Islet precursor cell (in vitro differentiated cells): ENCODE data around the gene GAPVD1.
"Not testable (repeated sequence)": the region's sequence is repeated elsewhere in the genome, so short reads cannot be mapped to it uniquely, and the experiment has no call there.

Experiments used
- DNase-seq: peaks from one replicate; pipeline ENCODE4 v3.0.0-alpha.2; 2018

The GAPVD1 gene, protein sequence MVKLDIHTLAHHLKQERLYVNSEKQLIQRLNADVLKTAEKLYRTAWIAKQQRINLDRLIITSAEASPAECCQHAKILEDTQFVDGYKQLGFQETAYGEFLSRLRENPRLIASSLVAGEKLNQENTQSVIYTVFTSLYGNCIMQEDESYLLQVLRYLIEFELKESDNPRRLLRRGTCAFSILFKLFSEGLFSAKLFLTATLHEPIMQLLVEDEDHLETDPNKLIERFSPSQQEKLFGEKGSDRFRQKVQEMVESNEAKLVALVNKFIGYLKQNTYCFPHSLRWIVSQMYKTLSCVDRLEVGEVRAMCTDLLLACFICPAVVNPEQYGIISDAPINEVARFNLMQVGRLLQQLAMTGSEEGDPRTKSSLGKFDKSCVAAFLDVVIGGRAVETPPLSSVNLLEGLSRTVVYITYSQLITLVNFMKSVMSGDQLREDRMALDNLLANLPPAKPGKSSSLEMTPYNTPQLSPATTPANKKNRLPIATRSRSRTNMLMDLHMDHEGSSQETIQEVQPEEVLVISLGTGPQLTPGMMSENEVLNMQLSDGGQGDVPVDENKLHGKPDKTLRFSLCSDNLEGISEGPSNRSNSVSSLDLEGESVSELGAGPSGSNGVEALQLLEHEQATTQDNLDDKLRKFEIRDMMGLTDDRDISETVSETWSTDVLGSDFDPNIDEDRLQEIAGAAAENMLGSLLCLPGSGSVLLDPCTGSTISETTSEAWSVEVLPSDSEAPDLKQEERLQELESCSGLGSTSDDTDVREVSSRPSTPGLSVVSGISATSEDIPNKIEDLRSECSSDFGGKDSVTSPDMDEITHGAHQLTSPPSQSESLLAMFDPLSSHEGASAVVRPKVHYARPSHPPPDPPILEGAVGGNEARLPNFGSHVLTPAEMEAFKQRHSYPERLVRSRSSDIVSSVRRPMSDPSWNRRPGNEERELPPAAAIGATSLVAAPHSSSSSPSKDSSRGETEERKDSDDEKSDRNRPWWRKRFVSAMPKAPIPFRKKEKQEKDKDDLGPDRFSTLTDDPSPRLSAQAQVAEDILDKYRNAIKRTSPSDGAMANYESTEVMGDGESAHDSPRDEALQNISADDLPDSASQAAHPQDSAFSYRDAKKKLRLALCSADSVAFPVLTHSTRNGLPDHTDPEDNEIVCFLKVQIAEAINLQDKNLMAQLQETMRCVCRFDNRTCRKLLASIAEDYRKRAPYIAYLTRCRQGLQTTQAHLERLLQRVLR (N-terminal part only)

GRCh38 chr9:125261501-125262293 lies at the start of gene GAPVD1:
TSS of gene GAPVD1 (plus strand) at chr9:125261826. CDS start at chr9:125298922, 37,096 bp downstream.
- peak; percentile 98 for DNase-seq

- no peak for DNase-seq
Observed at GRCh38 chr9:125214186-125214585, 47.4 kb upstream of the GAPVD1 start.

DNA sequence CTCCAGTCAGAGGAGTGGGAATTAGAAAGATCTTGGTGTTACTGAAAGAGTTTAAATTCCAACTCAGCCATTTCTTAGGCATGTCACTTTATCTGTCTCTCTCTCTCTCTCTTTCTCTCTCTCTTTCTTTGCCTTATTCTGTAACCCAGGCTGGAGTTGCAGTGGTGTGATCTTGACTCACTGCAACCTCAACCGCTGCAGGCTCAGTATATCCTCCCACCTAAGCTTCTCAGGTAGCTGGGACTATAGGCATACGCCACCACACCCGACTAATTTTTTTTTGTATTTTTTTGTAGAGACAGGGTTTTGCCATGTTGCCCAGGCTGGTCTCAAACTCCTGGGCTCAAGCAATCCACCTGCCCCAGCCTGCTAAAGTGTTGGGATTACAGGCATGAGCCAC lies 43.0 kb upstream of the GAPVD1 start:
- no peak for DNase-seq

GRCh38 chr9:125224858-125225257 lies 36.8 kb upstream of the GAPVD1 start:
- DNase-seq, result not testable (repeated sequence)

DNA sequence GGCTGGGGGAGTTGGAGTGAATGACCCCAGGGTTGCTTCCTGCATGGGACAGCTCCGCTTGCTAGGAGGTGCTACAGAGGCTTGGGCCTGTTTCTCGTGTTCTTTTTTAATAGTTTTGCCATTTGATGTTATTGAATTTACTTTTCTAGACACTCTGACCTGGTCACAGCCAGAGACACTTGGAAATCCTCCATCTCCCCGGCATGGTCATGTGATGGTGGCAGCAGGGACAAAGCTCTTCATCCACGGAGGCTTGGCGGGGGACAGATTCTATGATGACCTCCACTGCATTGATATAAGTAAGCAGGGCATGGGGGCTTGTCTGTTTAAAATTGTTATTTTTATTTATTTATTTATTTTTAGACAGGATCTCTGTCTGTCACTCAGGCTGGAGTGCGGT lies 33.9 kb upstream of the GAPVD1 start:
- DNase-seq, result no peak

DNA sequence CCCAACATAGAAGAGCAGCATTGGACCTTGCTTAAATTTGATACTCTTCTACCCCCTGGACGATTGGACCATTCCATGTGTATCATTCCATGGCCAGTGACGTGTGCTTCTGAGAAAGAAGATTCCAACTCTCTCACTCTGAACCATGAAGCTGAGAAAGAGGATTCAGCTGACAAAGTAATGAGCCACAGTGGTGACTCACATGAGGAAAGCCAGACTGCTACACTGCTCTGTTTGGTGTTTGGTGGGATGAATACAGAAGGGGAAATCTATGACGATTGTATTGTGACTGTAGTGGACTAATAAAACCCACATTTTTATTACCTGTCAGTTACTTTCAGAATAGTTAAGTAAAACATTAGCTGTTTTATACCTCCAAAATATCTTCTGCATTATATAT lies 27.9 kb upstream of the GAPVD1 start:
- peak; percentile 78 for DNase-seq

DNA sequence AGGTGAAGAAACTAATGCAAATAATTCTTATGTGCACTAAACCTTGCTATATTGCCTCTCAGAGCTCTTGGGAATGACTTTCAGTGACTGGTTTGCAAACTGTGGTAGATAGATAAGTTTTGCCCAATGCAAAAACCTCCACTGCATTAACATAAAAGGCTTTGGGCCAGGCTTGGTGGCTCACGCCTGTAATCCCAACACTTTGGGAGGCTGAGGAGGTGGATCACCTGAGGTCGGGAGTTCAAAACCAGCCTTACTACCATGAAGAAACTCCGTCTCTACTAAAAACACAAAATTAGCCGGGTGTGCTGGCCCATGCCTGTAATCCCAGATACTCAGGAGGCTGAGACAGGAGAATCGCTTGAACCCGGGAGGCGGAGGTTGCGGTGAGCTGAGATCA lies 27.5 kb upstream of the GAPVD1 start:
- not testable (repeated sequence) for DNase-seq

GRCh38 chr9:125235804-125236519 lies 25.7 kb upstream of the GAPVD1 start:
- DNase-seq, result no peak

GRCh38 chr9:125236520-125237159 lies 25.0 kb upstream of the GAPVD1 start:
- not testable (repeated sequence) for DNase-seq

DNA sequence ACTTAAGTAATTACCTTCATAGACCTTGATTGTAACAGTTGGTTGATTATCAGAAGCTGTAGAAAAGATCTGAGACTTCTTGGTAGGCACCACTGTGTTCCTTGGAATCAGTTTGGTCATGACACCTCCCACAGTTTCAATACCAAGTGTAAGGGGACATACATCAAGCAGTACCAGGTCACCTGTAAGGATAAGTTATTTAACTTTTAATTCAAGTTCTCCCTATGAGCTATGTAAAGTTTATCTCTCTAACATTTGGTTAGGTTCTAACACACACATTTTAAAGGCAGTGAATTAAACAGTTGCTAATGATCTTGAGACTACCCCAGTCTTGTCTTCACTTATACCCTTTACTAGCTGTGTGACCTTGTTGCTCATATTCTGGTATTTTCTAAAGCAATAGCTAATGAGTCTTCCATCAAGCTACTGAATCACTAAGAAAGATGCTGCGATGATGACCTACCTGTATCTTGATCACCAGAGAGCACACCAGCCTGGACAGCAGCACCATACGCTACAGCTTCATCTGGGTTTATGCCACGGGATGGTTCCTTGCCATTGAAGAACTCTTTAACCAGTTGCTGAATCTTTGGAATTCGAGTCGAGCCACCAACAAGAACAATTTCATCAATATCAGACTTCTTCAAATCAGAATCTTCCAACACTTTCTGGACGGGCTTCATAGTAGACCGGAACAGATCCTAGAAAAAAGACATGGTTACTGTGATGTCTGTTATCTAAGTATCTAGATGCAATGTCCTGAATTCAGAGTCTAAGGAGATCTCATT lies 23.3 kb upstream of the GAPVD1 start:
- DNase-seq, result no peak

DNA sequence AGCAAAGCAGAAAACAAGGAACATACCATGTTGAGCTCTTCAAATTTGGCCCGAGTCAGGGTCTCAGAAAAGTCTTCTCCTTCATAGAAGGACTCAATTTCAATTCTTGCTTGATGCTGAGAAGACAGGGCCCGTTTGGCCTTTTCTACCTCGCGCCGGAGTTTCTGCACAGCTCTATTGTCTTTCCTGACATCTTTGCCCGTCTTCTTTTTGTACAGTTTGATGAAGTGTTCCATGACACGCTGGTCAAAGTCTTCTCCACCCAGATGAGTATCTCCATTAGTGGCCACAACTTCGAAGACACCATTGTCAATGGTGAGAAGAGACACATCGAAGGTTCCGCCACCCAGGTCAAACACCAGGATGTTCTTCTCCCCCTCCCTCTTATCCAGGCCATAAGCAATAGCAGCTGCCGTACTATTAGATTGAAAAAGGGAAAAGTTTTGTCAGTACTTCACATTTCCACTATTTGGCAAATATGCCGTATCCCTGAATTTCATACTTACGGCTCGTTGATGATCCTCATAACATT lies 22.6 kb upstream of the GAPVD1 start:
- no peak for DNase-seq

- DNase-seq, result no peak
Observed at GRCh38 chr9:125239631-125240597, 21.7 kb upstream of the GAPVD1 start.

DNA sequence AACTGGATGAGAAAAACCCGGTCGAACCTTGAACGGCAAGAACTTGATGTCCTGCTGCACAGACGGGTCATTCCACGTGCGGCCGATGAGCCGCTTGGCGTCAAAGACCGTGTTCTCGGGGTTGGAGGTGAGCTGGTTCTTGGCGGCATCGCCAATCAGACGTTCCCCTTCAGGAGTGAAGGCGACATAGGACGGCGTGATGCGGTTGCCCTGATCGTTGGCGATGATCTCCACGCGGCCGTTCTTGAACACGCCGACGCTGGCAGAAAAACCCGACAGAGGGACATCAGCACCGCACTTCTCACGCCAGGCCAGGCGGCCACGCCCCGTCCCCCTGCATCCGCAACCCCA lies 21.0 kb upstream of the GAPVD1 start:
- DNase-seq, result peak; percentile 53

- DNase-seq, result peak; percentile 100
Observed at GRCh38 chr9:125241000-125241862, 20.4 kb upstream of the GAPVD1 start, which contains the start of gene HSPA5. TSS of gene HSPA5 (minus strand) at chr9:125241343. CDS start at chr9:125241126, 217 bp downstream.

DNA sequence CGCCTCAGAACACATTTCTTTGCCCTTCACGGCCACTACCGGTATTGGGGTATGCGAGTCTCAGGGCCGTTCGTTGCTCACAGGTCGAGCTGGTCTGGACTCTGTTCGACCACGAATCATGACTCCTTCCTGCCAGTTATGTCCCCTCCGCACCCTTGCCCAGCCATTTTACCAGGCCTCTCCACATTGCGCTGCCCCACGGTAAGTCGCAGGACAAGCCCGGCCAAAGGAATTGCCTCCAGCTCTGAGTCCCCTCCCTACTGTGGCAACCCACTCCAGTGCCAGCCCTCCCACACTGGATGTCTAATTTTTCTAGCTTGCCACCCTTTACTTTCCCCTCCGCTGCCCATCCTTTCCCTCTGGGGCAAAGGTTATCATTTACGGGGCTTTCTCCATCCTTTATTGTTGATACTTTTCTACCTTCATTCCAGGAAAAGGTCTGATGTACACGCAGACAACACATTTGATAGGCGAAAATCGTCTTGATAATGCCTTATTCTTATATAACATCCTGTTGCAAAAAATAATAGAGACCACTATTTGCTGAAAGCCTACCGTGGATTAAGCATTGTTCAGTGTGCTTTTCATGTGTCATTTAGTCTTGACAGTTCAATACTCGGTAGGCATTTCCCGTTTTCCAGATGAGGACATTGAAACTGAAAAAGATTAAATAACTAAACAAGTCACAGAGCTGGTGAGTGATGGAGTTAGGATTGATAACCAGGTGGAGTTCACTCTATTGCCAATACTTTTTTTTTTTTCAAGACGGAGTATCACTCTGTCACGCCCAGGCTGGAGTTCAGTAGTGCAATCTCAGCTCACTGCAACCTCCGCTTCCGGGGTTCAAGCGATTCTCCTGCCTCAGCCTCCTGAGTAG lies 19.5 kb upstream of the GAPVD1 start:
- no peak for DNase-seq

- DNase-seq, result no peak
Observed at GRCh38 chr9:125243792-125244260, 17.8 kb upstream of the GAPVD1 start.
